ENCODE measurements around the gene FAM53A.

GRCh38 chr4:1725521-1725920 is 41.4 kb upstream of the FAM53A start:
- TF ChIP-seq POLR2AphosphoS5 (IDR thresholded peaks at IDR 0.05), result no peak
- TF ChIP-seq POLR2A (IDR thresholded peaks at IDR 0.05), result no peak
- no peak for TF ChIP-seq CTCF (IDR thresholded peaks at IDR 0.05 in 8 of 11, conservative IDR thresholded peaks at IDR 0.05 in 3 of 11)
